Right lobe of liver (tissue), 6 donors: ENCODE measurements around the gene CAMK2B. TPM values are rescaled to one million over a fixed set of nuclear protein-coding genes. Genes with fewer than 3 reads are reported as not detected.

ENCODE experiments used
- ATAC-seq, 4 donors: fragments of 200-7000 bp; cut with Tn5 transposase; one replicate each; pipeline ENCODE4 v1.9.1; 2020; ENCODE audit warnings: mild to moderate bottlenecking in 4 of 4, moderate library complexity in 4 of 4
- DNase-seq, 3 donors: peaks; one replicate each; pipeline ENCODE4 v3.0.0-alpha.2; 2020
- H3K27ac ChIP-seq, 3 donors: fragments of 200-600 bp; one replicate each; pipeline ENCODE4 v1.8.0; 2022
- H3K27me3 ChIP-seq, 2 donors: fragments of 200-600 bp; one replicate each; pipeline ENCODE4 v1.8.0; 2022
- H3K36me3 ChIP-seq, 4 donors: fragments of 200-600 bp; sonication (generic) in 1 of 4; one replicate each; pipeline versions ENCODE4 v1.5.1 to v1.8.0; 2017 to 2022; ENCODE audit warnings: control low read depth in 1 of 4
- H3K4me1 ChIP-seq, 4 donors: fragments of 200-600 bp; sonication (generic) in 1 of 4; one replicate each; pipeline versions ENCODE4 v1.5.1 to v1.8.0; 2017 to 2022; ENCODE audit warnings: control low read depth in 1 of 4
- H3K4me3 ChIP-seq, 3 donors: fragments of 200-600 bp; one replicate each; pipeline ENCODE4 v1.8.0; 2022
- H3K9me3 ChIP-seq, 4 donors: fragments of 200-600 bp; sonication (generic) in 1 of 4; one replicate each; pipeline versions ENCODE4 v1.5.1 to v1.8.0; 2017 to 2022; ENCODE audit warnings: control low read depth in 1 of 4
- CTCF ChIP-seq, 4 donors: fragments of 200-600 bp in 3 of 4; fragments of 450-650 bp in 1 of 4; IDR thresholded peaks; one replicate each; pipeline versions ENCODE4 v1.5.1 to v1.8.0; 2016 to 2022; ENCODE audit warnings: antibody characterized with exemption in 4 of 4, mild to moderate bottlenecking in 2 of 4
- POLR2A ChIP-seq: fragments of 450-650 bp; IDR thresholded peaks from one replicate; pipeline ENCODE4 v1.6.1; 2017; ENCODE audit warnings: antibody characterized with exemption, mild to moderate bottlenecking
- WGBS: methylation state at CpG from one replicate; pipeline ENCODE4 v1.1.6; 2018; ENCODE audit warnings: low coverage, low lambda C conversion rate; ENCODE audit not compliant: insufficient coverage; ENCODE audit errors: missing lambda C conversion rate; 5-methylcytosine and 5-hydroxymethylcytosine counted together
- intact Hi-C, 2 donors: fragments of 100-400 bp; cut with DNase I; formaldehyde crosslinking; loops; one replicate each; pipeline versions ENCODE4 v1.11.2 to v1.14.1; 2022
- total RNA-seq, 6 experiments: library from RNA; depleted of rRNA in 2 of 6; stranded (reverse); fragments of >200 nt in 2 of 6; fragmentation: NEBNext Ultra II Directional in 3 of 6; extraction: Animal tissue kit (Norgen Biotek cat#: 25700) in 3 of 6; gene quantifications; one replicate each; pipeline versions ENCODE4 v1.1.0 to v1.2.4, GENCODE V29; 2016 to 2023
- donor health status: DM: no; HTN: yes; CAD: no.
- donor health status: DM: no; HTN: no; CAD: no.
- donor health status: DM: no; HTN: no; CAD: no.
- donor health status: DM: no; HTN: yes; CAD: no.
- donor health status: DM: no; HTN: yes; CAD: no.

The CAMK2B gene
- total RNA-seq, 6 experiments from 2014 or later: 2.1 to 5.1 (median 3.3) TPM

DNA sequence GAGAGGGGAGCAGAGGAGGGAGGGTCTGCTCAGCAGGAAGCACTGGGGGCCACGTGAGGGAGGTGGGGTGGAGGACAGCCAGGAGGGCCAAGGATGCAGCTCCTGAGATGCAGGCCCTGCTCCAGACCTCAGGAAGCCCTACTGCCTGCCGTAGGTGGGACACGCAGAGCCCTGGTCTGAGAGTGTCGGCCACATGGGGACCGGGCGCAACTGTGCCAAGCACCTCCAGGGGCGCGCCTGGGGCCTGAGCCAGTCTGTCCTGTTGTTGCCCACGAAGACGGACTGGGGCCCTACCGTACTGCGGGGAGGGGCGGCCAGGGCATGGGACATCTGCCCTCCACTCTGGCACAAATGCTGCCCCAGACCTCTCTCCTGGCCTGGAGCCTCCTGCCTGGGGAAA, 93.0 kb downstream of the CAMK2B start:
- Histone ChIP-seq H3K27me3 (no peaks in the 10 kb centered on the region), H3K4me1 (no peaks in the 10 kb centered on the region), H3K4me3 (no peak overlapping the region), H3K27ac (no peak overlapping the region), H3K9me3 (no peaks in the 10 kb centered on the region), H3K36me3 (no peaks in the 10 kb centered on the region)
- WGBS: 94% methylated on average over 5 of the region's 13 CpGs
- intact Hi-C loops: no loop called here
- TF ChIP-seq POLR2A: no peak
- no peak for TF ChIP-seq CTCF (IDR thresholded peaks at IDR 0.05)
- DNase-seq: no peak
- ATAC-seq: no peak

DNA sequence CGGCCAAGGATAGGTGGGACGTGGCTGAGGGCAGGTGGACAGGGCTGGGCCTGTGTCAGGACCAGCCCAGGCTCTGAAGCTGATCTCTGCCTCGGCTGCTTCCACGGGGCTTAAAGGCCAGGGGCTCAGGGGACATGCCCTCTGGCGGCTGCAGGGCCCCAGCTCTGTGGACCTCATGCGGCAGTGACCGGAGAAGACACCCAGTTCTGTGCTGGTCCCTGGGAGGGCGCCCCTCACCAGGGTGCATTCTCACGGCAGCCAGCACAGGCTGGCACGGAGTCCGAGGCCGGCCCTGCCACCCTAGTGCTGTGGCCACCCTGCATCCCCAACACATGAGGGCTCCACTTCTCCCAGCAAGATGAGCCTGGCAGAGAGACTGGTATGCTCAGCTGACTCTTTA, 94.3 kb downstream of the CAMK2B start:
- DNase-seq (no peak), ATAC-seq (no peak)
- no peaks in the 10 kb centered on the region for H3K36me3 ChIP-seq
- TF ChIP-seq POLR2A: no peak
- no peak for TF ChIP-seq CTCF (IDR thresholded peaks at IDR 0.05)
- H3K4me3 ChIP-seq: no peak overlapping the region
- H3K27ac ChIP-seq: no peak overlapping the region
- H3K9me3 ChIP-seq: no peaks in the 10 kb centered on the region
- intact Hi-C loops: no loop called here
- no CpG with 5 or more reads among the region's 12 CpGs for WGBS
- H3K4me1 ChIP-seq: no peaks in the 10 kb centered on the region
- no peaks in the 10 kb centered on the region for H3K27me3 ChIP-seq

GRCh38 chr7:44230286-44230685, 95.1 kb downstream of the CAMK2B start:
- Histone ChIP-seq H3K27ac (no peak overlapping the region), H3K9me3 (no peaks in the 10 kb centered on the region), H3K4me3 (no peak overlapping the region), H3K27me3 (no peaks in the 10 kb centered on the region), H3K36me3 (no peaks in the 10 kb centered on the region), H3K4me1 (no peaks in the 10 kb centered on the region)
- ATAC-seq (no peak), DNase-seq (no peak)
- intact Hi-C loops: no loop called here
- no peak for TF ChIP-seq POLR2A
- no CpG with 5 or more reads among the region's 7 CpGs for WGBS

DNA sequence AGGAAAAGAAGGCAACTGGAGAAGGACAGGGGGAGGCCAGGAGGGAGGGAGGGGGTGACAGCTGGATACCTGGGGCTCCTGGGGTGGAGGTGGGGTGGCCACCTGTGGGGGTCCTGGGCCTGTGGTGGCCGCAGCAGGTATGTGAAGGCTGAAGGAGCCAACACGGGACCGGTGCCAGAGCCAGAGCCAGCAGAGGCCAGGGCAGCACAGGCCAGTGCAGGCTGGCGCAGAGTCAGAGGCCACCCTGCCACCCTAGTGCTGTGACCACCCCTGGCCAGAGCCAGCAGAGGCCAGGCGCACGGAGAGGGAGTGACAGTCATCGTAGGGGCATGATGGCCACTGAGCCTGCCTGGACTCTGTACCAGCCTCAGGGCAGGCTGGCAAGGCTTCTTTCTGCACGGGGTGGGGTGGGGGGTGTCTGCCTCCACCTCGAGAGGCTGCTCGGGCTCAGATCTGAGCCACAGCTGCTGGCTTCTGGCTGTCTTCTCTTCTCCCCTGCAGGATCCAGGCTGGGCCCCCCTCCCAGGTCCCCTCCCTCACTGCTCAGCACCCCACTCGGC, 95.8 kb downstream of the CAMK2B start:
- no peaks in the 10 kb centered on the region for H3K9me3 ChIP-seq
- no peak for DNase-seq
- H3K4me1 ChIP-seq: no peaks in the 10 kb centered on the region
- no peak overlapping the region for H3K4me3 ChIP-seq
- intact Hi-C loops: no loop called here
- no peak for ATAC-seq
- H3K27me3 ChIP-seq: no peaks in the 10 kb centered on the region
- no CpG with 5 or more reads among the region's 11 CpGs for WGBS
- no peaks in the 10 kb centered on the region for H3K36me3 ChIP-seq
- H3K27ac ChIP-seq: no peak overlapping the region
- TF ChIP-seq CTCF (IDR thresholded peaks at IDR 0.05) (no peak), POLR2A (no peak)

DNA sequence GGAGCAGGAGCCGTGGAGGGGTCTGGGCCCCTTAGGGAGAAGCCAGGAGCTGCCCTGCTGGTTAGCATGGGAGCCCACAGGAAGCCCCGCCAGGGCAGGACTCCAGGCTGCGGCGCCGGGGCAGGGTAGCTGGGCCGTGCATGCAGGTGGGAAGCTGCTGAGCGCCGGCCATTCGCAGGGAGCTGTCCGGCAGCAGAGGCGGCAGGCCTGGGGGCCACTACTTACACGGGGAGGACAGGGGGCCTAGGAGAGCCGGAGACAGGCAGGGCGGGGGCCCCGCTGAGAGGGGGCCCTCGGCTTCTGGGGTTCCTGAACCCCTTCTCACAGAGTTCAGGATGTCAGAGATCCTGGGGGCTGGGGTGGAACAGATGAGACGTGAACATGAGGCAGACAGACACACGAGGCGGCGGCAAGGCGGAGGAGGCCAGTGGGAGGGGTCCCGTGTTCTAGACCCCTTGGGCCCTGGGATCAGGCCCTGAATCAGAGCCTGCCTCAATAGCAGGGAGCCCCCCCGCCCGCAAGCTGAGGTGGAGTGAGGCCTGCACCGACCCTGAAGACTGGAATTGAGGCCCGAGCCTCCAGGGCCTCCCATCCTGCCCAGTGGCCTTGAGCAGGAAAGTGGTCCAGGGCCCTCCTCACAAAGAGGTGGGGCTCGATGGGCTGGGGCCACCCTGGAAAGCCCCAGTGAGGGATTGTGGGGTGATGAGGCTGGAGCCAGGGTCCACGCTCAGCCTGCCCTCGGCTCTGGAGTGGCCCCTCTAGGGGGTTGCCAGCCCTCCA, 96.6 kb downstream of the CAMK2B start:
- no peak for TF ChIP-seq CTCF (IDR thresholded peaks at IDR 0.05)
- TF ChIP-seq POLR2A: no peak
- H3K4me1 ChIP-seq: no peaks in the 10 kb centered on the region
- H3K4me3 ChIP-seq: no peak overlapping the region
- WGBS: no CpG with 5 or more reads among the region's 29 CpGs
- intact Hi-C loops: no loop called here
- no peak overlapping the region for H3K27ac ChIP-seq
- DNase-seq (no peak), ATAC-seq (no peak)
- H3K27me3 ChIP-seq: no peaks in the 10 kb centered on the region
- no peaks in the 10 kb centered on the region for H3K9me3 ChIP-seq
- H3K36me3 ChIP-seq: no peaks in the 10 kb centered on the region
